SK-N-MC (cell line): ENCODE measurements around the gene GNAT3.

ENCODE experiments used
- EZH2 ChIP-seq: fragments of 200-600 bp; sonication (generic); IDR thresholded peaks from one replicate; pipeline ENCODE4 v1.6.1; 2017; ENCODE audit warnings: antibody characterized with exemption
- FOXP2 ChIP-seq: optimal IDR thresholded peaks from 2 replicates; pipeline ENCODE3; 2011; ENCODE audit warnings: mild to moderate bottlenecking, moderate library complexity; ENCODE audit not compliant: insufficient read depth; ENCODE audit errors: extremely low read length, control extremely low read depth
- POLR2AphosphoS5 ChIP-seq: IDR thresholded peaks from 2 replicates; pipeline ENCODE4 v1.6.1; 2012; ENCODE audit warnings: mild to moderate bottlenecking, low read depth, low read length, borderline replicate concordance

DNA sequence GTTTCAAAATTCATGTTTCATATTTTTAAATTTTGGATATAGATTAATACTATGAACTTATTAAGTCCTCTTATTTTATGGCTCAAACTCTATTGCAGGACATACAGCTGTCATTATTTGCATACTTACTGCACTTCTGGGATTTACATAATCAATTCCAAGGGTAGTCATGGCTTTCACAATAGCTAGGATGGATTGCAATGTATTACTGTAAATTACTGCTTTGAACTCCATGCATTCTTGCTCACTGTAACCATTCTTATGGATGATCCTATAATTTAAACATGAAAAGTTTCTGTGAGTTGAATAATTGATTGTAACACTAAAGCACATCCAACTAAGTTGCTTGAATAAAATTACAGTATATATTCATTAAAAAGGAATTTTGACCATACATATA is 23.5 kb downstream of the GNAT3 start:
- TF ChIP-seq EZH2 (no peak), POLR2AphosphoS5 (no peak), FOXP2 (no peak)
